Brain microvascular endothelial cell (primary cell): ENCODE data around the gene RUBCNL.

ENCODE experiments used
- DNase-seq: peaks from one replicate; pipeline ENCODE4 v3.0.0-alpha.2; 2020
- H3K27ac ChIP-seq: fragments of 250-450 bp; sonication (Bioruptor Pico); 2 replicates; pipeline ENCODE4 v1.5.1; 2020; ENCODE audit warnings: mild to moderate bottlenecking, moderate library complexity
- H3K27me3 ChIP-seq: fragments of 250-450 bp; sonication (Bioruptor Pico); replicated peaks from 2 replicates; pipeline ENCODE4 v1.5.1; 2020; ENCODE audit warnings: mild to moderate bottlenecking
- H3K36me3 ChIP-seq: fragments of 250-450 bp; sonication (Bioruptor Pico); replicated peaks from 2 replicates; pipeline ENCODE4 v1.5.1; 2020; ENCODE audit warnings: mild to moderate bottlenecking
- H3K4me3 ChIP-seq: 2 replicates; pipeline ENCODE4 v1.5.1; 2011; ENCODE audit warnings: low read depth, mild to moderate bottlenecking, control low read depth, low read length, moderate library complexity
- CTCF ChIP-seq: IDR thresholded peaks from 2 replicates; pipeline ENCODE4 v1.5.1; 2011; ENCODE audit warnings: low read depth, mild to moderate bottlenecking, moderate library complexity, low read length, control low read depth, inconsistent platforms; ENCODE audit errors: missing control alignments
- in situ Hi-C: cut with HindIII; loops from 2 replicates; pipeline ENCODE4 v1.10.0; 2017; ENCODE audit warnings: low sequenced_read_pairs, low pct_ligation_motif_present

Gene RUBCNL

GRCh38 chr13:46388308-46388707, 1.3 kb upstream of the RUBCNL start:
- no peak for DNase-seq
- TF ChIP-seq CTCF = no peak
- H3K36me3 ChIP-seq = no peaks in the 10 kb centered on the region
- no peak overlapping the region for H3K27ac ChIP-seq
- no peak overlapping the region for H3K4me3 ChIP-seq
- in situ Hi-C loops = no loop called here
- peaks cover 16% of the 10 kb centered on the region for H3K27me3 ChIP-seq

GRCh38 chr13:46386392-46387063, 524 bp downstream of the RUBCNL start:
- Histone ChIP-seq H3K4me3 (peak overlapping the region; percentile 50), H3K36me3 (no peaks in the 10 kb centered on the region), H3K27me3 (peaks cover 16% of the 10 kb centered on the region), H3K27ac (no peak overlapping the region)
- in situ Hi-C loops = no loop called here
- no peak for DNase-seq
- TF ChIP-seq CTCF = no peak

DNA sequence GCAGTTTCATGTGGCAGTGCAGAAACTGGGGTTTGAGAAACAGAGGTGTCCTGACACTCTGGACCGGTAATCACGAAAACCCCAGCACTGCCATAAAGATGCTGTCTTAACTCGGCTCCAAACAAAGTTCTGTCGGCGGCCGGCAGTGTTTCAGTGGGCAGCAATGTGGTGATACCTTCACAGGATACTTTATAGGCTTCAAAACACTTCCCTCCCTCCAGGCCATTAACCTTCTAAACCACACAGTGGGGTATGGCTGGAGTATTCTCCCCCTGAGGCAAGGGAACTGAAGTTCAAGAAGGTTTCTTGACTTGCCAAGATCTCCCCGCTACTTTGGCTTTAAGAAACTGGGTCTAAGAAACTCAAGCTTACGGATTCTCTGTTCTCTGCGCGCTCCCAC, 1.1 kb downstream of the RUBCNL start:
- Histone ChIP-seq H3K27ac (no peak overlapping the region), H3K4me3 (no peak overlapping the region)

DNA sequence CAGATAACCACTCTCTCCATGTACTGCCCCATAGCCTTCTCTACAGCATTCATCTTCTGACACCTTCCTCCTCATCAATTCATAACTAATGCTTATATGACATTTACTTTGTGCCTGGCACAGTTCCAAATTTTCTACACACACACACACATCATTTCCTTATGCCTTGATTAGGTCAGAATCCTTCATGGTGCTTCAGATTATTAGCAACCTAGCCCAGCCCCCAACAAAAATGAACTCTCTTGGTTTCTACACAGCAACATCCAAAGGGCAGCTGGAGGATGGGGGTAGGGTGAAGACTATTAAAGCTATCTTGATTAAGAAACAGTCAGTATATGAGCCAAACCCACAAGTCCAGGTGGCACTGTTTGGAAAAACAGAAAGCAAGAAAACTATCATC, 3.7 kb downstream of the RUBCNL start:
- Histone ChIP-seq H3K4me3 (no peak overlapping the region), H3K27me3 (peaks cover 16% of the 10 kb centered on the region), H3K36me3 (no peaks in the 10 kb centered on the region), H3K27ac (no peak overlapping the region)
- in situ Hi-C loops = no loop called here
- no peak for TF ChIP-seq CTCF
- no peak for DNase-seq

More for the DNA sequence above, 1.1 kb downstream of the RUBCNL start:
- no peak for DNase-seq
- Histone ChIP-seq H3K27me3 (peaks cover 16% of the 10 kb centered on the region), H3K36me3 (no peaks in the 10 kb centered on the region)
- in situ Hi-C loops = no loop called here
- no peak for TF ChIP-seq CTCF

GRCh38 chr13:46382224-46382623, 4.8 kb downstream of the RUBCNL start:
- no peak for TF ChIP-seq CTCF
- Histone ChIP-seq H3K36me3 (no peaks in the 10 kb centered on the region), H3K27ac (no peak overlapping the region), H3K27me3 (peaks cover 11% of the 10 kb centered on the region), H3K4me3 (no peak overlapping the region)
- in situ Hi-C loops = no loop called here
- DNase-seq = no peak

DNA sequence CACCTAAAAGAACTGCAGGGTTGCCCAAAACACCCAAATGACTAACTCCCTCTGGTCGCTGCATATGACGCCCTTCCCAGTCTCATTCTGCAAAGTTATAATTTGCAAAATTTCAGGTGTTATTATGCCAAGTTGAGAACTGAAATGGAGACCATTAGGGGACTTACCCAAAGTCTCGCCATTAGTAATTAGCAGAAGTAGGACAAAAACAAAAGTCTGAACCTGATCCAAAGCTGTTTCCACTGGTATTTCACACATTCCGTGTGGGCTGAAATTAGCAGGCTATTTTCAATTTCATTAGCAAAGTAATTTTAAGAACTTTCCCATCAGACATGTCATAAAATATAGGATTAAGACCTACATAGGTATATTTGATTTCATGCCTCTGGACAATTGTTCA, 6.8 kb downstream of the RUBCNL start:
- no peak for TF ChIP-seq CTCF
- in situ Hi-C loops = no loop called here
- H3K27me3 ChIP-seq = no peaks in the 10 kb centered on the region
- no peaks in the 10 kb centered on the region for H3K36me3 ChIP-seq
- no peak overlapping the region for H3K4me3 ChIP-seq
- no peak overlapping the region for H3K27ac ChIP-seq
- DNase-seq = no peak
